GM19025 (cell line): ENCODE results near the gene SMG9.
A peak's percentile ranks its signal among the peaks of the same experiment; 100 is the strongest.

Source experiments
- ATAC-seq: cut with Tn5 transposase; IDR thresholded peaks from one replicate; pipeline ENCODE4 v1.9.1; 2021; ENCODE audit warnings: mild to moderate bottlenecking, low read depth, moderate library complexity; ENCODE audit not compliant: unreplicated experiment

Gene SMG9

GRCh38 chr19:43754503-43755255 is at the start of gene SMG9:
TSS of gene SMG9 (minus strand) at chr19:43754962. CDS start at chr19:43750741, 4,221 bp downstream.
- ATAC-seq = peak; percentile 59

- ATAC-seq = no peak
These were observed 49.7 kb upstream of the SMG9 start for GRCh38 chr19:43804432-43804831.

- no peak for ATAC-seq
These were observed 47.6 kb upstream of the SMG9 start, which contains the start of gene LYPD5 for GRCh38 chr19:43802216-43802951. TSS of gene LYPD5 (minus strand) at chr19:43802447. CDS start at chr19:43802380, 67 bp downstream.

GRCh38 chr19:43799502-43800142 is 44.9 kb upstream of the SMG9 start:
- ATAC-seq = no peak

- no peak for ATAC-seq
These were observed 44.0 kb upstream of the SMG9 start for GRCh38 chr19:43798546-43799409.

GRCh38 chr19:43798026-43798545 is 43.3 kb upstream of the SMG9 start:
- no peak for ATAC-seq

GRCh38 chr19:43797556-43797955 is 42.8 kb upstream of the SMG9 start:
- no peak for ATAC-seq

GRCh38 chr19:43797118-43797517 is 42.4 kb upstream of the SMG9 start:
- ATAC-seq = no peak

GRCh38 chr19:43790587-43790986 is 35.8 kb upstream of the SMG9 start:
- no peak for ATAC-seq

GRCh38 chr19:43789029-43789428 is 34.3 kb upstream of the SMG9 start:
- no peak for ATAC-seq

GRCh38 chr19:43786665-43787064 is 31.9 kb upstream of the SMG9 start:
- no peak for ATAC-seq

GRCh38 chr19:43784981-43785808 is 30.4 kb upstream of the SMG9 start:
- peak; percentile 34 for ATAC-seq

- no peak for ATAC-seq
These were observed 29.6 kb upstream of the SMG9 start for GRCh38 chr19:43784241-43784980.

- no peak for ATAC-seq
These were observed 28.9 kb upstream of the SMG9 start for GRCh38 chr19:43783636-43784035.

- ATAC-seq = no peak
These were observed 28.0 kb upstream of the SMG9 start for GRCh38 chr19:43782689-43783231.

GRCh38 chr19:43782311-43782660 is 27.5 kb upstream of the SMG9 start:
- no peak for ATAC-seq

GRCh38 chr19:43781630-43782310 is 27.0 kb upstream of the SMG9 start:
- no peak for ATAC-seq
